ENCODE measurements around the gene RFC4.

Gene RFC4

DNA sequence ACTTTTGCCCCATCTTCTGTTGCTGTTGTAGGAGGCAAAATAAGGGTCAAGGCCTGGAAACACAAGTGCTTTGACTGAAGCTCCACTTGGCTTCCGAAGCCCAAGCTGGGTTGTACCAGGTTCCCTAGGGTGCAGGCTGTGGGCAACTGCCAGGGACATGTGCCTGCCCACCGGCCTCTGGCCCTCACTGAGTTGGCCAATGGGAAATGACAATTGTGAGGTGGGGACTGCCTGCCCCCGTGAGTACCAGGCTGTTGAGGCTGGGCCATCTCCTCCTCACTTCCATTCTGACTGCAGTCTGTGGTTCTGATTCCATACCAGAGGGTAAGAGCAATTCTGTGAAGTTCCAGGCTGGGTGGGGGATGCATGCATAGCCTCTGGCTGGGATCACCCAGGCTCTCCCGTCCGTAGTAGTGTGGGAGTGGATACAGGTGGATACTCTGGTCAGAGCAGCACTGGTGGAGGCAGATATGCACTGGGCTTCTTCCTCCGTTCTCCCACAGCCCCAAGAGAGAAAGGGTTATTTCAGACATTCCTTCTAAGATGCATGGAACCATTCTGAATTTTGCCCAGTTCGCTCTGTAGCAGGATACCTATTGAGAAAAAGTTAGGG lies 36.2 kb upstream of the RFC4 start, which contains the start of gene ADIPOQ:
Gene ADIPOQ (plus strand): TSS at position 285 of the 613 bp plus-strand sequence. CDS start 10,349 bp downstream, outside the sequence.
- Histone ChIP-seq H3K27me3 (ENCODE audit: control insufficient read depth in 2 of 2, insufficient read depth in 2 of 2, low read length in 2 of 2) (peaks cover 0 to 3% of the 10 kb centered on the region in 2 donors), H3K27ac (ENCODE audit: low read depth in 2 of 2, low read length in 2 of 2) (no peak within 1 kb of the TSS), H3K4me3 (ENCODE audit: low read length in 2 of 2) (no peak within 1 kb of the TSS), H3K9ac (ENCODE audit: low read depth in 1 of 2, low read length in 2 of 2) (no peak within 1 kb of the TSS), H3K36me3 (ENCODE audit: control insufficient read depth in 2 of 2, insufficient read depth in 2 of 2, low read length in 2 of 2) (no peaks in the 10 kb centered on the region), H3K4me1 (ENCODE audit: control insufficient read depth in 2 of 2, insufficient read depth in 2 of 2, low read length in 2 of 2) (no peaks in the 10 kb centered on the region), H3K9me3 (ENCODE audit: control insufficient read depth in 2 of 2, low read length in 2 of 2) (no peaks in the 10 kb centered on the region)

- Histone ChIP-seq H3K27me3 (ENCODE audit: control insufficient read depth in 2 of 2, insufficient read depth in 2 of 2, low read length in 2 of 2) (peaks cover 0 to 3% of the 10 kb centered on the region in 2 donors), H3K4me3 (ENCODE audit: low read length in 2 of 2) (no peak overlapping the region), H3K36me3 (ENCODE audit: control insufficient read depth in 2 of 2, insufficient read depth in 2 of 2, low read length in 2 of 2) (no peaks in the 10 kb centered on the region), H3K4me1 (ENCODE audit: control insufficient read depth in 2 of 2, insufficient read depth in 2 of 2, low read length in 2 of 2) (no peaks in the 10 kb centered on the region), H3K27ac (ENCODE audit: low read depth in 2 of 2, low read length in 2 of 2) (no peak overlapping the region), H3K9me3 (ENCODE audit: control insufficient read depth in 2 of 2, low read length in 2 of 2) (no peaks in the 10 kb centered on the region), H3K9ac (ENCODE audit: low read depth in 1 of 2, low read length in 2 of 2) (no peak overlapping the region)
Measured at GRCh38 chr3:186841620-186842019, 35.3 kb upstream of the RFC4 start.

DNA sequence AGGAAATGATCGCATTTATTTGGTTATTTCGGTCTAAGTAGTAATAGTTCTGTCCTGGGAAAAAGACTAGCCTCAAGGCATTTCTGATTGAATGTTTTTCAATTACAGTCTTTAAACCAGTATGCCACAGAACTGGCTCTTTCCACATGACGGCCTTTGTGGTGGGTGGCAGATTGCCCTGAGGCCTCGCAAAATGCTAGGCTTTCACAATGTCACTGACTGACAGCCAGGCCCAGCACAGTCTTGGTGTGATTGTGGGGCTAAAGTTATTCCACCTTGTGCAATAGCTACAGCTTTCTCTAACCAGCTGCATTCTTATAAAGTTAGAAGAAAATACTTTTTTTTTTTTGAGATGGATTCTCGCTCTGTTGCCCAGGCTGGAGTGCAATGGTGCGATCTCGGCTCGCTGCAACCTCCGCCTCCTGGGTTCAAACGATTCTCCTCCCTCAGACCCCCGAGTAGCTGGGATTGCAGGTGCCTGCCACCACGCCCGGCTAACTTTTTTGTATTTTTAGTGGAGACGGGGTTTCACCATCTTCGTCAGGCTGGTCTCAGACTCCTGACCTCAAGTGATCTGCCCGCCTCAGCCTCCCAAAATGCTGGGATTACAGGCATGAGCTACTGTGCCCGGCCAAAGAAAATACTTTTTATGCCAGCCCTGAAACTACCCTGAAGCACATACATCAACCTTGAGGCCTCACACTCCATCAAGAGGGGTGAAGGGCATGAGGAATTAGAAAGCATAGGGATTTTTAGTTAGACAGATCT lies 33.8 kb upstream of the RFC4 start:
- no peaks in the 10 kb centered on the region for H3K36me3 ChIP-seq (ENCODE audit: control insufficient read depth in 2 of 2, insufficient read depth in 2 of 2, low read length in 2 of 2)
- H3K4me1 ChIP-seq (ENCODE audit: control insufficient read depth in 2 of 2, insufficient read depth in 2 of 2, low read length in 2 of 2), result no peaks in the 10 kb centered on the region
- H3K9me3 ChIP-seq (ENCODE audit: control insufficient read depth in 2 of 2, low read length in 2 of 2), result no peaks in the 10 kb centered on the region
- H3K27ac ChIP-seq (ENCODE audit: low read depth in 2 of 2, low read length in 2 of 2), result no peak overlapping the region
- H3K9ac ChIP-seq (ENCODE audit: low read depth in 1 of 2, low read length in 2 of 2), result no peak overlapping the region
- H3K4me3 ChIP-seq (ENCODE audit: low read length in 2 of 2), result no peak overlapping the region
- no peaks in the 10 kb centered on the region for H3K27me3 ChIP-seq (ENCODE audit: control insufficient read depth in 2 of 2, insufficient read depth in 2 of 2, low read length in 2 of 2)

DNA sequence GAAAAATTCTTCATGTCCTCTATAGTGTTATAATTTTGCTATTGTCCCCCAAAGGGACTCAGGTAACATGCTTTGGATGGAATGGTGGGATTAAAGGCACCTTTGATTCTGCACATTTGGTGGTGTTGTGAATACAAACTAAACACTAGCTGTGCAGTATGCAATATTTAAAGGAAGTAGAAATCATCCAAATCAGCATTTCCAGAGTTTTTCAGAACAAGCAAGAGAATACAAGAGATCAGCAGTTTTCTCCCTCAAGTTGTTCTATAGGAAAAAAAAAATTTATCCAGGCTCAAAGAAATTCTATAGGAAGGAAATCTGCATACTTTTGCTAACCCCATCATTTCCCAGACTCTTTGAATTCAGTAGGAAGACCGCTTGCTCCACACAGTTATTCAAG lies 26.0 kb upstream of the RFC4 start:
- H3K4me3 ChIP-seq (ENCODE audit: low read length in 2 of 2), result no peak overlapping the region
- peaks cover 19 to 33% of the 10 kb centered on the region in 2 donors for H3K27me3 ChIP-seq (ENCODE audit: control insufficient read depth in 2 of 2, insufficient read depth in 2 of 2, low read length in 2 of 2)
- no peaks in the 10 kb centered on the region for H3K36me3 ChIP-seq (ENCODE audit: control insufficient read depth in 2 of 2, insufficient read depth in 2 of 2, low read length in 2 of 2)
- H3K9ac ChIP-seq (ENCODE audit: low read depth in 1 of 2, low read length in 2 of 2), result no peak overlapping the region
- H3K27ac ChIP-seq (ENCODE audit: low read depth in 2 of 2, low read length in 2 of 2), result no peak overlapping the region
- H3K4me1 ChIP-seq (ENCODE audit: control insufficient read depth in 2 of 2, insufficient read depth in 2 of 2, low read length in 2 of 2), result peaks cover 3% of the 10 kb centered on the region in 2 donors
- H3K9me3 ChIP-seq (ENCODE audit: control insufficient read depth in 2 of 2, low read length in 2 of 2), result no peaks in the 10 kb centered on the region

DNA sequence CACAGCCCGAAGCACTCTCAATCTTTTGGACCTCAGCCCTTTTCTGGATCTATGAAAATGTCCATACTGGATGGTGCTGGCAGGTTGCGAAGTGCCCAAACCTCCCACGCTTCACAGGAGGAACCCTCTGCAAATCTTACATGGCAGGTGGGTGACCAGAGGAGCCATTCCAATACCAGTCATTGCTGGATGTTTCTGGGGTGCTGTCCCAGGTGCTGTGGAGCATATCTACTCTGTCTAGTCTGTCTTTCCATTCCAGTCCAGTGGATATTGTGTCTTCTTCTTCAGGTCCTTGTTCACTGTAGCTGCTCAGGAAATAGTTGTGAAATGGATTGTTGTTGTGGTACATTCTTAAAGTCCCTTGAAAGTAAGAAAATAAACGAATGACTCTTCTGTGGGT lies 25.5 kb upstream of the RFC4 start:
- H3K9me3 ChIP-seq (ENCODE audit: control insufficient read depth in 2 of 2, low read length in 2 of 2), result no peaks in the 10 kb centered on the region
- no peak overlapping the region for H3K9ac ChIP-seq (ENCODE audit: low read depth in 1 of 2, low read length in 2 of 2)
- no peak overlapping the region for H3K27ac ChIP-seq (ENCODE audit: low read depth in 2 of 2, low read length in 2 of 2)
- peaks cover 3% of the 10 kb centered on the region in 2 donors for H3K4me1 ChIP-seq (ENCODE audit: control insufficient read depth in 2 of 2, insufficient read depth in 2 of 2, low read length in 2 of 2)
- H3K27me3 ChIP-seq (ENCODE audit: control insufficient read depth in 2 of 2, insufficient read depth in 2 of 2, low read length in 2 of 2), result peaks cover 19 to 33% of the 10 kb centered on the region in 2 donors
- no peak overlapping the region for H3K4me3 ChIP-seq (ENCODE audit: low read length in 2 of 2)
- no peaks in the 10 kb centered on the region for H3K36me3 ChIP-seq (ENCODE audit: control insufficient read depth in 2 of 2, insufficient read depth in 2 of 2, low read length in 2 of 2)

- H3K36me3 ChIP-seq (ENCODE audit: control insufficient read depth in 2 of 2, insufficient read depth in 2 of 2, low read length in 2 of 2), result no peaks in the 10 kb centered on the region
- H3K4me3 ChIP-seq (ENCODE audit: low read length in 2 of 2), result no peak overlapping the region
- H3K27ac ChIP-seq (ENCODE audit: low read depth in 2 of 2, low read length in 2 of 2), result no peak overlapping the region
- H3K9me3 ChIP-seq (ENCODE audit: control insufficient read depth in 2 of 2, low read length in 2 of 2), result no peaks in the 10 kb centered on the region
- peaks cover 3 to 9% of the 10 kb centered on the region in 2 donors for H3K4me1 ChIP-seq (ENCODE audit: control insufficient read depth in 2 of 2, insufficient read depth in 2 of 2, low read length in 2 of 2)
- H3K27me3 ChIP-seq (ENCODE audit: control insufficient read depth in 2 of 2, insufficient read depth in 2 of 2, low read length in 2 of 2), result peaks cover 42 to 62% of the 10 kb centered on the region in 2 donors
- no peak overlapping the region for H3K9ac ChIP-seq (ENCODE audit: low read depth in 1 of 2, low read length in 2 of 2)
Measured at GRCh38 chr3:186828340-186828739, 22.1 kb upstream of the RFC4 start.

- peaks cover 42 to 59% of the 10 kb centered on the region in 2 donors for H3K27me3 ChIP-seq (ENCODE audit: control insufficient read depth in 2 of 2, insufficient read depth in 2 of 2, low read length in 2 of 2)
- H3K9ac ChIP-seq (ENCODE audit: low read depth in 1 of 2, low read length in 2 of 2), result peak overlapping the region; percentile 41 to 80
- peak overlapping the region; percentile 69 to 74 for H3K4me3 ChIP-seq (ENCODE audit: low read length in 2 of 2)
- peaks cover 3 to 9% of the 10 kb centered on the region in 2 donors for H3K4me1 ChIP-seq (ENCODE audit: control insufficient read depth in 2 of 2, insufficient read depth in 2 of 2, low read length in 2 of 2)
- H3K27ac ChIP-seq (ENCODE audit: low read depth in 2 of 2, low read length in 2 of 2), result no peak overlapping the region
- H3K36me3 ChIP-seq (ENCODE audit: control insufficient read depth in 2 of 2, insufficient read depth in 2 of 2, low read length in 2 of 2), result no peaks in the 10 kb centered on the region
- H3K9me3 ChIP-seq (ENCODE audit: control insufficient read depth in 2 of 2, low read length in 2 of 2), result no peaks in the 10 kb centered on the region
Measured at GRCh38 chr3:186826976-186827857, 20.9 kb upstream of the RFC4 start.

GRCh38 chr3:186826410-186826975 lies 20.2 kb upstream of the RFC4 start:
- H3K4me3 ChIP-seq (ENCODE audit: low read length in 2 of 2), result peak overlapping the region; percentile 37 to 69
- H3K36me3 ChIP-seq (ENCODE audit: control insufficient read depth in 2 of 2, insufficient read depth in 2 of 2, low read length in 2 of 2), result no peaks in the 10 kb centered on the region
- peaks cover 39 to 55% of the 10 kb centered on the region in 2 donors for H3K27me3 ChIP-seq (ENCODE audit: control insufficient read depth in 2 of 2, insufficient read depth in 2 of 2, low read length in 2 of 2)
- H3K9me3 ChIP-seq (ENCODE audit: control insufficient read depth in 2 of 2, low read length in 2 of 2), result no peaks in the 10 kb centered on the region
- no peak overlapping the region for H3K27ac ChIP-seq (ENCODE audit: low read depth in 2 of 2, low read length in 2 of 2)
- peaks cover 3 to 9% of the 10 kb centered on the region in 2 donors for H3K4me1 ChIP-seq (ENCODE audit: control insufficient read depth in 2 of 2, insufficient read depth in 2 of 2, low read length in 2 of 2)
- no peak overlapping the region for H3K9ac ChIP-seq (ENCODE audit: low read depth in 1 of 2, low read length in 2 of 2)

DNA sequence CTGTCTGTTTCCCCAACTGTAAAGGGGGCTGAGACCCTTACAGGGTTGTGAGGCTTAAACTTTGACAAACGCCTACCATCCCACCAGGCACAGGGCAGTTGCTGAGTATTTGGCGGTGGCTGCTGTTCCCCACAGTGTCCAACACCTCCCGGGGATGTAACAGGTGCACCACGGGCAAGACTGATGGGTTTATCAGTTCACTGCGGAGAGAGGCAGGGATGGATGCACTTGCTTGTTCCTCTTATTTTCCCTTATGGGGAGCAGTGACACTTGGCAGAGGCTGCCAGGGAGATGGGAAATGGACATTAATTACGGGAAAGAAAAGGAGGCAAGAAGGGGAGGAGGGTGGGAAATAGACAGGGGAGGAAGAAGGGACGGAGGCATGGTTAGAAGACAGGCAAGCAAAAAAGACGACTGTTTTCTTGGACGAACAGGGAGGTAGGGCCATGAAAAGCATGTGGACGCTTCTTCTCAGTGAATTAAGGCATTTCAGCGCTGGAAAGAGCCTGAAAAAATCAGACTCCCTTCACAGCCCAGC lies 19.7 kb upstream of the RFC4 start:
- H3K9ac ChIP-seq (ENCODE audit: low read depth in 1 of 2, low read length in 2 of 2), result no peak overlapping the region
- no peak overlapping the region for H3K4me3 ChIP-seq (ENCODE audit: low read length in 2 of 2)
- H3K4me1 ChIP-seq (ENCODE audit: control insufficient read depth in 2 of 2, insufficient read depth in 2 of 2, low read length in 2 of 2), result peaks cover 3 to 9% of the 10 kb centered on the region in 2 donors
- no peak overlapping the region for H3K27ac ChIP-seq (ENCODE audit: low read depth in 2 of 2, low read length in 2 of 2)
- no peaks in the 10 kb centered on the region for H3K36me3 ChIP-seq (ENCODE audit: control insufficient read depth in 2 of 2, insufficient read depth in 2 of 2, low read length in 2 of 2)
- H3K9me3 ChIP-seq (ENCODE audit: control insufficient read depth in 2 of 2, low read length in 2 of 2), result no peaks in the 10 kb centered on the region
- peaks cover 39 to 53% of the 10 kb centered on the region in 2 donors for H3K27me3 ChIP-seq (ENCODE audit: control insufficient read depth in 2 of 2, insufficient read depth in 2 of 2, low read length in 2 of 2)

All from mucosa of rectum (tissue), 2 donors.